Endodermal cell (in vitro differentiated cells): Measurements from ENCODE around the gene SGCD. TPM values are rescaled to one million over a fixed set of nuclear protein-coding genes. Genes with fewer than 3 reads are reported as not detected.

Experiments
- DNase-seq: peaks from one replicate; pipeline ENCODE4 v3.0.0-alpha.2; 2017
- H3K27ac ChIP-seq: 2 replicates; pipeline ENCODE4 v1.5.1; 2013; ENCODE audit warnings: mild to moderate bottlenecking, low read depth, low read length, moderate library complexity
- H3K27me3 ChIP-seq: 2 replicates; pipeline ENCODE4 v1.6.1; 2013; ENCODE audit warnings: mild to moderate bottlenecking, low read length, moderate library complexity; ENCODE audit not compliant: insufficient read depth, control insufficient read depth, poor library complexity, severe bottlenecking
- H3K36me3 ChIP-seq: 2 replicates; pipeline ENCODE4 v1.7.0; 2013; ENCODE audit warnings: mild to moderate bottlenecking, low read length, moderate library complexity; ENCODE audit not compliant: control insufficient read depth, insufficient read depth
- H3K4me1 ChIP-seq: one replicate; pipeline ENCODE4 v1.7.0; 2013; ENCODE audit warnings: low read length; ENCODE audit not compliant: control insufficient read depth, insufficient read depth
- H3K4me3 ChIP-seq: 2 replicates; pipeline ENCODE4 v1.5.1; 2013; ENCODE audit warnings: mild to moderate bottlenecking, low read length, moderate library complexity
- H3K9ac ChIP-seq: 2 replicates; pipeline ENCODE4 v1.6.1; 2013; ENCODE audit warnings: mild to moderate bottlenecking, low read length, moderate library complexity; ENCODE audit not compliant: poor library complexity, severe bottlenecking; ENCODE audit errors: extremely low read depth
- H3K9me3 ChIP-seq: 2 replicates; pipeline ENCODE4 v1.6.1; 2013; ENCODE audit warnings: mild to moderate bottlenecking, low read length, moderate library complexity; ENCODE audit not compliant: control insufficient read depth
- H3K27ac Mint-ChIP-seq: 2 replicates; pipeline ENCODE4 v1.8.0; 2020; ENCODE audit warnings: mixed read lengths
- H3K27me3 Mint-ChIP-seq: 2 replicates; pipeline ENCODE4 v1.8.0; 2021; ENCODE audit warnings: mild to moderate bottlenecking, mixed read lengths; ENCODE audit not compliant: insufficient read depth
- H3K36me3 Mint-ChIP-seq: 2 replicates; pipeline ENCODE4 v1.8.0; 2020; ENCODE audit warnings: low read depth, mixed read lengths
- H3K4me1 Mint-ChIP-seq: 2 replicates; pipeline ENCODE4 v1.8.0; 2020; ENCODE audit warnings: mixed read lengths
- H3K4me3 Mint-ChIP-seq: 2 replicates; pipeline ENCODE4 v1.8.0; 2020; ENCODE audit warnings: mild to moderate bottlenecking, moderate library complexity, mixed read lengths
- H3K9me3 Mint-ChIP-seq: 2 replicates; pipeline ENCODE4 v1.8.0; 2020; ENCODE audit warnings: mild to moderate bottlenecking, mixed read lengths
- CTCF ChIP-seq: fragments of 200-600 bp; sonication (generic); conservative IDR thresholded peaks from 2 replicates; pipeline ENCODE4 v1.5.0; 2021; ENCODE audit warnings: antibody characterized with exemption, mild to moderate bottlenecking
- WGBS, 2 experiments: methylation state at CpG; one replicate each; pipeline versions ENCODE4 v1.1.5 to v1.1.7; 2013; ENCODE audit warnings: missing lambda C conversion rate in 2 of 2, mixed read lengths in 1 of 2; ENCODE audit not compliant: insufficient coverage in 1 of 2, insufficient read length in 1 of 2; 5-methylcytosine and 5-hydroxymethylcytosine counted together
- total RNA-seq, 2 donors: library from RNA; stranded (reverse); fragmentation: NEBNext Ultra II Directional in 1 of 2; extraction: Animal tissue kit (Norgen Biotek cat#: 25700) in 1 of 2; gene quantifications; 2 replicates in 1 of 2; 3 replicates in 1 of 2; pipeline ENCODE4 v1.2.1, GENCODE V29; 2021

Gene SGCD
- total RNA-seq, 2 donors from 2014 or later, result 0.04 to 0.42 TPM

DNA sequence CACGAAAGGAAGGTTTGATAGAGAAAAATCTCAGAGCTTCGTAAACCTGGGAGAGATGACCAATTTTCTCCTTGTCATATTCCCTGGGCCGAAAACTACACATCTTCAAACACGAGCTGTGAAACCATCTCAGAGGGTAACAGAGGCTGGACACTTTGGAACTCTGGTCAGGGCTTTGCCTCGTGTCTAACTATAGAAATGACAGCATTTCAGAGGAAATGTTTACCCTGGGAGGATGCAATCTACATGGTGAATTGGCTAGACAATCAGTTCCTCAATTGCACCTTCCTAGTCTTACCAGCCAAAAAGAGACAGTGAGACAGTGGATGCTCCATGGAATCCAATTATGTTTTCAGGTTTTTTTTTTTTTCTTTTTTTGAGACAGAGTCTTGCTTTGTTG, 414.6 kb downstream of the SGCD start:
- Histone ChIP-seq H3K9ac (no peak overlapping the region), H3K36me3 (no peaks in the 10 kb centered on the region), H3K4me3 (no peak overlapping the region), H3K27me3 (no peaks in the 10 kb centered on the region), H3K4me1 (no peaks in the 10 kb centered on the region), H3K27ac (no peak overlapping the region), H3K9me3 (no peaks in the 10 kb centered on the region)
- no peak for DNase-seq
- TF ChIP-seq CTCF, result no peak
- Mint-ChIP-seq H3K4me3 (no peak overlapping the region), H3K36me3 (no peaks in the 10 kb centered on the region), H3K9me3 (no peaks in the 10 kb centered on the region), H3K27me3 (no peaks in the 10 kb centered on the region), H3K27ac (no peak overlapping the region), H3K4me1 (no peaks in the 10 kb centered on the region)
- 87 to 96% methylated on average over 2 to 5 of the region's 5 CpGs for WGBS, 2 experiments

DNA sequence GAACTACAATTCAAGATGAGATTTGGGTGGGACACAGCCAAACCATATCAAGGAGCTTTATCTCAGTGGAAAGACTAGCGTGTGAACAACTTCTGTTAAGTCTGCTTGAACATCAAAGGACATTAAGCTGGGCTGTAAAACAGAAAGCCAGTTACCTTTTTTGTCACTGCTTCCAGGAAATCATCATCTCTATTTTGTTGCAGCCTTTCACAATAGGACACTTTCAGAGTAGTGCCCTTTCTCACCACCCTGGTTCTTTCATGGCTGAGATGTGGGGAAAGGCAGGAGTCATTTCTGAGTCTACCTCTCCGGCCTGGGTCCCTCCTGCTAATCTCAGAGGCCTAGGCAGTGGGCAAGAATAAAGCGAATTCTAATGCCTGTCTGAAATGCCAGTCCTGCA, 426.9 kb downstream of the SGCD start:
- peaks cover 6% of the 10 kb centered on the region for H3K4me1 Mint-ChIP-seq
- no peak overlapping the region for H3K27ac ChIP-seq
- no peaks in the 10 kb centered on the region for H3K9me3 Mint-ChIP-seq
- H3K9me3 ChIP-seq, result no peaks in the 10 kb centered on the region
- H3K27me3 Mint-ChIP-seq, result no peaks in the 10 kb centered on the region
- no peak for TF ChIP-seq CTCF
- H3K4me3 Mint-ChIP-seq, result no peak overlapping the region
- H3K36me3 ChIP-seq, result no peaks in the 10 kb centered on the region
- H3K9ac ChIP-seq, result no peak overlapping the region
- no peaks in the 10 kb centered on the region for H3K27me3 ChIP-seq
- no peak overlapping the region for H3K27ac Mint-ChIP-seq
- WGBS, 2 experiments, result 88 to 91% methylated on average over 3 of the region's 3 CpGs
- no peak for DNase-seq
- no peaks in the 10 kb centered on the region for H3K36me3 Mint-ChIP-seq
- no peaks in the 10 kb centered on the region for H3K4me1 ChIP-seq
- H3K4me3 ChIP-seq, result no peak overlapping the region

GRCh38 chr5:156755421-156756087, 428.6 kb downstream of the SGCD start:
- H3K4me1 Mint-ChIP-seq, result peaks cover 6% of the 10 kb centered on the region
- H3K9me3 Mint-ChIP-seq, result no peaks in the 10 kb centered on the region
- H3K27me3 ChIP-seq, result no peaks in the 10 kb centered on the region
- no peaks in the 10 kb centered on the region for H3K27me3 Mint-ChIP-seq
- H3K4me1 ChIP-seq, result no peaks in the 10 kb centered on the region
- TF ChIP-seq CTCF, result no peak
- H3K36me3 Mint-ChIP-seq, result no peaks in the 10 kb centered on the region
- H3K4me3 Mint-ChIP-seq, result no peak overlapping the region
- no peak overlapping the region for H3K27ac Mint-ChIP-seq
- H3K27ac ChIP-seq, result no peak overlapping the region
- DNase-seq, result no peak
- WGBS, 2 experiments, result 92 to 96% methylated on average over 3 of the region's 3 CpGs
- H3K4me3 ChIP-seq, result no peak overlapping the region
- no peaks in the 10 kb centered on the region for H3K36me3 ChIP-seq
- no peaks in the 10 kb centered on the region for H3K9me3 ChIP-seq
- no peak overlapping the region for H3K9ac ChIP-seq
